Measurements from ENCODE around the gene FXYD1.

DNA sequence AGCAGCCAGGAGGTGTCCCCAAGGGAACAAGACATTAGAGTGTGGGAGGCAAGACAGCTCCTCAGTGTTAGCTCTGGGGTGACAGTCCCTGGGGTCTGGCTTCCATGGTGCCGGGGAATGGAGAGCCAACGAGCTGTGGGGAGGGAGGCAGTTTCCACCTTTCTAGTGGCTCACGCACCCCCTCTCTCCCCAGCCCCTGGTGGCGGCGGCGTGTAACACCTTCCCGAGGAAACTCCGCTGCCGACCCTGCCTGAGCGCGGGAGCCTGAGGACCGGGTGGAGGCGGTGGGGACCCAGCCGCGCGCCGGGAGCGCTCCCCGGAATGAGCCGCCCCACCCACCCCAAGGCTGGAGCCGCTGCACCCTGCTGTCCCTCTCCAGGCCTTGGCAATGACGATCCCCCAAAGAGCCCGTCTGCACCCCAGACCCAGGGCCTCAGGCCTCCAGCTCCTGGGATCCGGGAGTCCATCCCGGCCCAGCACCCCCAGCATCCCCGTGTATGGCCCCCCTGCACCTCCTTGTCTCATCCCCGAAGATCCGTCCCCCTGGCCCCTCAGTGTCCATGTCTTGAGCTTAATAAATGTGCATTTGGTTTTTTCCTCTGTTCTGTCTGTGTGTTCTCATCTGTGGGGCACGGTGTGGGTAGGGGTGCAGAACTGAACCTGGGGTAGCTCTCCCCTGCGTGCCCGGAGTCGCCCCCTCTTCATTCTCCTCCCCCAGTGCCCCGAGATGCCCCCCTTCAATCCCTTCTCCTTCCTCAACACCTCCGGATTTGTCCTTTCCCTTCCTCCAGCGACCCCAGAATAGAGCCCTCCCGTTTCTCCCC, 15.3 kb downstream of the FXYD1 start:
- TF ChIP-seq EZH2 (IDR thresholded peaks at IDR 0.05; ENCODE audit: insufficient read depth, poor library complexity, severe bottlenecking) (no peak), EZH2phosphoT487 (IDR thresholded peaks at IDR 0.05; ENCODE audit: insufficient read depth, low read depth) (no peak)

All from GM23248 (cell line).